Loucy (cell line): Measurements from ENCODE around the gene HDLBP.

ENCODE experiments used
- EZH2phosphoT487 ChIP-seq: fragments of 200-600 bp; IDR thresholded peaks from 2 replicates; pipeline ENCODE4 v1.6.1; 2018; ENCODE audit warnings: antibody characterized with exemption, mild to moderate bottlenecking, moderate library complexity, borderline replicate concordance
- TF ChIP-seq, protein P1 (sequence below): fragments of 200-600 bp; sonication (generic); conservative IDR thresholded peaks from 2 replicates; pipeline ENCODE4 v1.5.1; 2014; ENCODE audit warnings: mild to moderate bottlenecking, antibody characterized with exemption, low read length

DNA sequence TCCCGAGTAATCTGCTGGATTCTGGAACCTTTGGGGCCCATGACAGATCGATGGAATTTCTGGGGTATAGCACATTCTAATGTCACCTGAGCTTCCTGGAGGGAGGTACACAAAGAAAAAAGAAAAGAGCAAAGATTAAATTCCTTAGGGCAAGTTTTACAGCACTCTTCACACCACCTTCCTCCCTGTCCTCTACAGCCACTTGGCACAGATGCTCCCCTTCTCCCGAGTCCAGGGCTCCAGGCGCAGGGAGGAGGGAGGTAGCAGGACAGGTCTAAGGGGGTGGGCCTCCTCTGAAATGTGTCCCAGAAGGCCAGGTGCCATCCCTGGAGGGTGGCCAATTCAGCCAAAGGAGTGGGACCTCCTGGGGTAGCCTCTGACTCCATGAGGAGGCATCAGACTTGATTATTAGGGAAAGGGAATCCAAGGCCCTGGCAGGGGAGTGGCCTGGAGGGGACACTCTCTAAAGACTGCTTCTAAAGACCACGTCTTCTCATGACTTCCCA is 76.7 kb downstream of the HDLBP start:
- TF ChIP-seq, protein P1, sequence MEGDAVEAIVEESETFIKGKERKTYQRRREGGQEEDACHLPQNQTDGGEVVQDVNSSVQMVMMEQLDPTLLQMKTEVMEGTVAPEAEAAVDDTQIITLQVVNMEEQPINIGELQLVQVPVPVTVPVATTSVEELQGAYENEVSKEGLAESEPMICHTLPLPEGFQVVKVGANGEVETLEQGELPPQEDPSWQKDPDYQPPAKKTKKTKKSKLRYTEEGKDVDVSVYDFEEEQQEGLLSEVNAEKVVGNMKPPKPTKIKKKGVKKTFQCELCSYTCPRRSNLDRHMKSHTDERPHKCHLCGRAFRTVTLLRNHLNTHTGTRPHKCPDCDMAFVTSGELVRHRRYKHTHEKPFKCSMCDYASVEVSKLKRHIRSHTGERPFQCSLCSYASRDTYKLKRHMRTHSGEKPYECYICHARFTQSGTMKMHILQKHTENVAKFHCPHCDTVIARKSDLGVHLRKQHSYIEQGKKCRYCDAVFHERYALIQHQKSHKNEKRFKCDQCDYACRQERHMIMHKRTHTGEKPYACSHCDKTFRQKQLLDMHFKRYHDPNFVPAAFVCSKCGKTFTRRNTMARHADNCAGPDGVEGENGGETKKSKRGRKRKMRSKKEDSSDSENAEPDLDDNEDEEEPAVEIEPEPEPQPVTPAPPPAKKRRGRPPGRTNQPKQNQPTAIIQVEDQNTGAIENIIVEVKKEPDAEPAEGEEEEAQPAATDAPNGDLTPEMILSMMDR, result no peak
- no peak for TF ChIP-seq EZH2phosphoT487
